Dendritic cell treated with granulocyte-macrophage colony-stimulating factor and Interleukin-4, amounts not matched to agents 40 ng/mL and 50 ng/mL, for 4 days (primary cell): ENCODE results near the gene CRAT.

Experiments
- H3K27ac Mint-ChIP-seq: one replicate; pipeline ENCODE4 v1.8.0; 2022; ENCODE audit warnings: mild to moderate bottlenecking, mixed read lengths
- H3K27me3 Mint-ChIP-seq: one replicate; pipeline ENCODE4 v1.8.0; 2022; ENCODE audit warnings: mild to moderate bottlenecking, mixed read lengths
- H3K36me3 Mint-ChIP-seq: one replicate; pipeline ENCODE4 v1.8.0; 2022; ENCODE audit warnings: low read depth, mixed read lengths
- H3K4me1 Mint-ChIP-seq: one replicate; pipeline ENCODE4 v1.8.0; 2022; ENCODE audit warnings: low read depth, mixed read lengths
- H3K4me3 Mint-ChIP-seq: one replicate; pipeline ENCODE4 v1.8.0; 2022; ENCODE audit warnings: mild to moderate bottlenecking, moderate library complexity, mixed read lengths
- H3K9me3 Mint-ChIP-seq: one replicate; pipeline ENCODE4 v1.8.0; 2022; ENCODE audit warnings: mixed read lengths
- intact Hi-C: fragments of 100-400 bp; cut with micrococcal nuclease; formaldehyde crosslinking; loops from one replicate; pipeline ENCODE4 v1.15.0; 2022

Gene CRAT

DNA sequence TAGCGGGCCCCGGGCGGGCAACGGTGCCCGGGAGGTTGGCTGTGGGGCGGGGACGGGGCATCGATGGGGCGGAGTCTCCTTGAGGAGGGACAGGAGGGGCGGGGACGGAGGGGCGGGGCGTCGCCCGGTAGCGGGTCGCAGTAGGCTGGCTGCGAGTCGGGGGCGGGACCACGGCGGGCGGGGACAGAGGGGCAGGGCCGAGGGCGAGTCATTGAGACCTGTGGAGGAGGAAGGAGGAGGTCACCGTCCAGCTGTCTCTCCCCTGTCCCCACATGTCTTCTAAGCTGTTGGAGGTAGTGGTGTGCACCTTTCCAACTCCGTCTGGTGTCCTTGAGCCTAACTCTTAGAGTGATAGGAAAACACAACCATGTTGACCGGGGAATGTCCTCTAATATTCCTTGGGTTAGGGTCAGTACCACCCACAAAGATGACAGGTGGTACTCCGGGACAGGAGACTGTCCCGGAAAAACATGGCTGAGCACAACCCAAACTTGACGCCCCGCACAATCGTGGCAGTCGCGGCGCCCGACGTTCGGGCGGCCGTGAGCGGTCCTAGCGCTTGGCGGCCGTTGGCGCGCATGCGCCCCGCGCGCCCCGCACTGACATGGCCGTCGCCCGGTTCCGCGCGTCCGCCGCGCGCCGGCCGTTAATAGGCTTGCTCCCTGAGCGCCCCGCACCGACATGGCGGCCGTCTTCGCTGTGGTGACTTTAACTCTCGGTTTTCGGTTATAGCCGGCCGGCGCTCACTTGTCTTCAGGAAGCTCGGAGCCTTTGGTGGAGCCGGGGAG, at the start of gene CRAT, which contains the start of gene PTPA:
Gene CRAT, minus strand, starts transcription at position 54 of the 788 bp plus-strand sequence. CDS start 284 bp downstream, outside the sequence.
Gene PTPA, plus strand, starts transcription at position 676 of the 788 bp plus-strand sequence. CDS start 186 bp downstream, outside the sequence.
- H3K4me1 Mint-ChIP-seq = peaks cover 61% of the 10 kb centered on the region
- H3K36me3 Mint-ChIP-seq = peaks cover 41% of the 10 kb centered on the region
- H3K4me3 Mint-ChIP-seq = peak within 1 kb of the TSS; percentile 92
- H3K9me3 Mint-ChIP-seq = no peaks in the 10 kb centered on the region
- intact Hi-C loops = no loop called here
- peak within 1 kb of the TSS; percentile 97 for H3K27ac Mint-ChIP-seq
- H3K27me3 Mint-ChIP-seq = peaks cover 5% of the 10 kb centered on the region

DNA sequence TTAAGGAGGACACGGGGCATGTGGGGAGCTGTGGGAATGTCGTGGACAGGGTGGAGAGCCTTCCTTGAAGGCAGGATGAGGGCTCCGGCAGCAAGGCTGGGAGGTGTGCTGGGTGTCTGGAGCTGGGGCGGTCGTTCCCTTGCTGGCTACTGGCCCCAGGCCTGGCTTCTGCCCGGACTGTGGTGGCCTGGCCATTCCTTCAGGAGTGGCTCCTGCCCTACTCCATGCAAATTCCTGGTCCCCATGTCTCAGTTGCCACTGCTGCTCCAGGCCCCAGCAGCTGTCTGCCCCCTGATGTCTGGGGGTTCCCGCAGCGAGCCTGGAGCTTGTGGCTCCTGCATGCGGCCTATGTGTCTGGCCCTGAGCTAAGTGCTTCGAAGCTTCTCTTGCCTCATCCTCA, 45.6 kb upstream of the CRAT start:
- no peaks in the 10 kb centered on the region for H3K27me3 Mint-ChIP-seq
- peaks cover 2% of the 10 kb centered on the region for H3K9me3 Mint-ChIP-seq
- H3K4me3 Mint-ChIP-seq = no peak overlapping the region
- H3K27ac Mint-ChIP-seq = no peak overlapping the region
- intact Hi-C loops = no loop called here
- peaks cover 67% of the 10 kb centered on the region for H3K36me3 Mint-ChIP-seq
- peaks cover 11% of the 10 kb centered on the region for H3K4me1 Mint-ChIP-seq

DNA sequence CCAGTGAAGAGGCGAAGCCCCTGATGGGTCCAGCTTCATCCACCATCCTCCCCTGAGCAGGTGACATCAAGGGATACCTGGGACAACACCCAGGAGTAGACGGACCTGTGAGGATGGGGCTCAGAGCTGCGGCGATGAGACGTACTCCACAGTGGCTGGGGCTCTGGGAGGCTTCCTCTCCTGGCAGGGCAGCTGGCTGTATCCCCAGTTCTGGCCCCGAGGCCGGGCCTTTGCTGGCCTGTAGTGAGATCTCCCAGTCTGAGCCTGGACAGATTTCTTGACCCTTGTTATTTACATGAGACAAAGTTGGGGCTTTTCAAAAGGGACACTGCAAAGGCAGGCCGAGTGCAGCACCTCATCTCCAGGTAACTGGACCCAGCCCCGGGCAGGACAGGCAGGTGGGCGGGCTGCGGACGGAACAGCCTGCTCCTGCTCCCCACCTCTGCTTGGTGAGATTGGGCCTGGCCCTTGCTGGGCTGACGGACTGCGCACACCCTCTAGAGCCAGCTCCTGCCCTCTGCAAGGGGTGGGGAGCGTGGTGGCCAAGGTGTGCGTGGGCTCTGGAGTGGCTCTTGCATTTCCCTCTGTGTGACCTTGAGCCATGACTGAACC, 44.4 kb upstream of the CRAT start:
- no peaks in the 10 kb centered on the region for H3K9me3 Mint-ChIP-seq
- no peak overlapping the region for H3K27ac Mint-ChIP-seq
- H3K4me3 Mint-ChIP-seq = no peak overlapping the region
- no peaks in the 10 kb centered on the region for H3K4me1 Mint-ChIP-seq
- peaks cover 73% of the 10 kb centered on the region for H3K36me3 Mint-ChIP-seq
- intact Hi-C loops = no loop called here
- H3K27me3 Mint-ChIP-seq = no peaks in the 10 kb centered on the region

DNA sequence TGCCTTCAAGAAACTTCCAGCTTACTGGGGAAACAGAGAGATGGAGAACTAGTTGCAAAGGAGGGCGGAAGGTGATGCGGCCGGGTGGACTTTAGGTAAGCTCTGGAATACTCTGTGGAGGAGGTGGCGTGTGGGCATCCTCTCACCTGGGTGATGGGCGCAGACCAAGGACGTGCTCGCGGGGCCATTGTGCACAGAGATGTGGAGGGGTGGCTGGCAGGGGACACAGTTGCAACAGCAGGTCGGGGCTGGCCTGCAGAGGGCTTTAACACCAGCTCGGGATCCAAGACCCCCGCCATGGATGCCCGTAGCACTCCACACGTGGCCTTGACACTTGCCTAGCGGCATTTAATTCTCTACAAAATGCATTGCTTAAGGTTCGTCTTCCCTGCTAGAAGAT, 40.9 kb upstream of the CRAT start:
- Mint-ChIP-seq H3K9me3 (no peaks in the 10 kb centered on the region), H3K27ac (no peak overlapping the region), H3K4me3 (no peak overlapping the region), H3K27me3 (no peaks in the 10 kb centered on the region), H3K36me3 (peaks cover 91% of the 10 kb centered on the region), H3K4me1 (peaks cover 12% of the 10 kb centered on the region)
- intact Hi-C loops = no loop called here

DNA sequence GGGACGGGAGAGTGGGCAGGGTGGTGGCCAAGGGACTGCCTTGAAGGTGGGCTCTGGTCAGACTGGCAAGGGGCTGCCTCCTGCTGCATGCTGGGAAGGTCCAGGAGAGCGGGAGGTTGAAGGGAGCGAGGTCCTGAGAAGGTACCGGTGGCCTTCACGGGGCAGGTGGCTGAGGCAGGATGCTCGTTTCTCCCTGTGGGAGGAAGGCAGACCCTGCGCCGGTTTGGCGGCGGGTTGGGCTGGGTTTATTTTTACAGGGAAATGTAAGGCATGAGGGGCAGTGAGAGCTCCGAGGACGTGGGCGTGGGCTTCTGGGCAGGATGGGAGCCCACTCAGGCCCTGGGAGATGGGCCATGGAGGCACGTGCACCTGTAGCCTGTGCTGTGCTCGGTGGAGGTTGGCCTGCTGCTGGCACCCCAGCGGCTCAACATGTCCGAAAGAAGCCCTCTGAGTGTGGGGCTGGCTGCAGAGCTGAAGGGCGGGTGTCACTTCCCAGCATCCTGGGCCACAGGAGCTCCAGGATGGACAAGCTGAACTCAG, 40.1 kb upstream of the CRAT start:
- H3K36me3 Mint-ChIP-seq = peaks cover 95% of the 10 kb centered on the region
- no peak overlapping the region for H3K27ac Mint-ChIP-seq
- H3K4me3 Mint-ChIP-seq = no peak overlapping the region
- no peaks in the 10 kb centered on the region for H3K27me3 Mint-ChIP-seq
- intact Hi-C loops = no loop called here
- no peaks in the 10 kb centered on the region for H3K9me3 Mint-ChIP-seq
- H3K4me1 Mint-ChIP-seq = peaks cover 13% of the 10 kb centered on the region

GRCh38 chr9:129150122-129150521, 39.5 kb upstream of the CRAT start:
- H3K9me3 Mint-ChIP-seq = no peaks in the 10 kb centered on the region
- peaks cover 13% of the 10 kb centered on the region for H3K4me1 Mint-ChIP-seq
- no peaks in the 10 kb centered on the region for H3K27me3 Mint-ChIP-seq

DNA sequence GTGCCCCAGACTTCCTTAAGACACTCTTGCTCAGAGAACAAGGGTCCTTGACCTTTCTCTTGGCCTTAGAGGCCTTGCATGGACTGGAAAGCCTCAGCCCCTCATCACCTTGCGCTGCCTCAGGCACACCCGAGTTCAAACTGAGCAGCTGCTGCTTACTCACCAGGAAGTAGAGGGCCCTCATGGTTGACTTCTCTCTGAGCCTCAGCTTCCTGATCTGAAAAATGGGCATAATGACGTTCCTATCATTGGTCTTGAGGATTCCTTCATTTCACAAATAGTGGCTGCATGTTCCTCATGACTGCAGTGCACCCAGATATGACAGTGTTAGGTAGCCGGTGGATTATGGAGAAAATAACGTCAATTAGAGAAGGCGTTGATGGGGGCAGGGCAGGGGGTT, 38.8 kb upstream of the CRAT start:
- Mint-ChIP-seq H3K9me3 (no peaks in the 10 kb centered on the region), H3K4me1 (peaks cover 13% of the 10 kb centered on the region), H3K4me3 (no peak overlapping the region), H3K27me3 (no peaks in the 10 kb centered on the region), H3K27ac (no peak overlapping the region), H3K36me3 (peaks cover 97% of the 10 kb centered on the region)
- intact Hi-C loops = no loop called here

More at GRCh38 chr9:129150122-129150521, 39.5 kb upstream of the CRAT start:
- intact Hi-C loops = no loop called here
- Mint-ChIP-seq H3K36me3 (peaks cover 95% of the 10 kb centered on the region), H3K4me3 (no peak overlapping the region), H3K27ac (no peak overlapping the region)

GRCh38 chr9:129148463-129149204, 38.0 kb upstream of the CRAT start:
- H3K27ac Mint-ChIP-seq = no peak overlapping the region
- H3K9me3 Mint-ChIP-seq = no peaks in the 10 kb centered on the region
- no peak overlapping the region for H3K4me3 Mint-ChIP-seq
- intact Hi-C loops = no loop called here
- peaks cover 97% of the 10 kb centered on the region for H3K36me3 Mint-ChIP-seq
- peaks cover 18% of the 10 kb centered on the region for H3K4me1 Mint-ChIP-seq
- no peaks in the 10 kb centered on the region for H3K27me3 Mint-ChIP-seq

DNA sequence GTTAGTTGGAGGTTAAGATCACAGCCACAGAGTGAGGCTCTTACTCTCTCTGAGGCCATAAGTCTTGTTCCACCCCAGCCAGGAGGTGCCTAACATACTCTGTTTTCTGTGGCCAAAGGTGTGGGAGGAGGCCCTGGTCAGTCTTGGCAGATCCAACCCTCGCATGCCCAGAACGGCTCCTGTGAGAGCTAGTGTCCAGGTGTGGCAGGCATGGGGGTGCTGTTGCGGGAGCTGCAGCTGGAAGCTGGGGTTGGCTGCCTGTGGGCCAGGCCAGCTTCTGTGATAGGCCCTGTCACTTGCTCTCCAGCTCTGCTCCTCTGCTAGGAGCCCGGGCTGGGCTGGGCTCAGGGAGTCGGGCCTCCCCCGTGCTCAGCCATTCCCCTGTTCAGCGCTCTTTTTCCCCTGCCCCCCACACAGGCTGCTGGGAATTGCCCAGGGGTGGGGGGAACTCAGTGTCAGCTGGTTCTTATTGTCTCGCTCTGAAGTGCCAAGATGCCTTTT, 35.9 kb upstream of the CRAT start:
- Mint-ChIP-seq H3K4me3 (no peak overlapping the region), H3K27ac (no peak overlapping the region), H3K9me3 (no peaks in the 10 kb centered on the region), H3K27me3 (no peaks in the 10 kb centered on the region), H3K36me3 (peaks cover 95% of the 10 kb centered on the region), H3K4me1 (peaks cover 40% of the 10 kb centered on the region)
- intact Hi-C loops = no loop called here

DNA sequence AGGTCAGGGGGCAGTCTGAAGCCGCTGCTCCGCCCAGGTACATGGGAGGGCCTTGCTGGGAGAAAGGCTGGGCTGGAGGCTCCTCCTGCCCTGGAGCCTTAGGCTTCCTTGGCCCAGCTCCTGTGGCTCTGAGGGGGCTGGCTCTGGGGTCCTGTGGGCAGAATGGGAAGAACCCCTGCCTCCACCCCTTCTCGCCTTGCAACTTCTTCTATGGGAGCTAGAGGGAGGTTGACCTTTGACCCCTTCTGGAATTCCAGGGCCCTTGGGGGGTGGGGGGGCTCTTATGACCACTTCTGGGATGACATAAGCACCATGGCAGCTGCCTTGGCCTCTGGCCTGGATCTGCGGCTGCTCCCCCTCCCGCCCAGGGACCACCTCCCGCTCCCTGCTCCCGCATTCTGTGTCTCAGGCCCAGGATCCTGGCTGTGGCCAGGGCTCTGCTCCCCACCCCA, 35.3 kb upstream of the CRAT start:
- H3K4me3 Mint-ChIP-seq = no peak overlapping the region
- H3K27ac Mint-ChIP-seq = no peak overlapping the region
- H3K36me3 Mint-ChIP-seq = peaks cover 89% of the 10 kb centered on the region
- intact Hi-C loops = no loop called here
- no peaks in the 10 kb centered on the region for H3K9me3 Mint-ChIP-seq
- H3K27me3 Mint-ChIP-seq = no peaks in the 10 kb centered on the region
- H3K4me1 Mint-ChIP-seq = peaks cover 46% of the 10 kb centered on the region

GRCh38 chr9:129145316-129145715, 34.7 kb upstream of the CRAT start:
- intact Hi-C loops = no loop called here
- H3K27me3 Mint-ChIP-seq = no peaks in the 10 kb centered on the region
- H3K4me3 Mint-ChIP-seq = no peak overlapping the region
- H3K27ac Mint-ChIP-seq = no peak overlapping the region
- no peaks in the 10 kb centered on the region for H3K9me3 Mint-ChIP-seq
- H3K36me3 Mint-ChIP-seq = peaks cover 84% of the 10 kb centered on the region
- peaks cover 52% of the 10 kb centered on the region for H3K4me1 Mint-ChIP-seq

DNA sequence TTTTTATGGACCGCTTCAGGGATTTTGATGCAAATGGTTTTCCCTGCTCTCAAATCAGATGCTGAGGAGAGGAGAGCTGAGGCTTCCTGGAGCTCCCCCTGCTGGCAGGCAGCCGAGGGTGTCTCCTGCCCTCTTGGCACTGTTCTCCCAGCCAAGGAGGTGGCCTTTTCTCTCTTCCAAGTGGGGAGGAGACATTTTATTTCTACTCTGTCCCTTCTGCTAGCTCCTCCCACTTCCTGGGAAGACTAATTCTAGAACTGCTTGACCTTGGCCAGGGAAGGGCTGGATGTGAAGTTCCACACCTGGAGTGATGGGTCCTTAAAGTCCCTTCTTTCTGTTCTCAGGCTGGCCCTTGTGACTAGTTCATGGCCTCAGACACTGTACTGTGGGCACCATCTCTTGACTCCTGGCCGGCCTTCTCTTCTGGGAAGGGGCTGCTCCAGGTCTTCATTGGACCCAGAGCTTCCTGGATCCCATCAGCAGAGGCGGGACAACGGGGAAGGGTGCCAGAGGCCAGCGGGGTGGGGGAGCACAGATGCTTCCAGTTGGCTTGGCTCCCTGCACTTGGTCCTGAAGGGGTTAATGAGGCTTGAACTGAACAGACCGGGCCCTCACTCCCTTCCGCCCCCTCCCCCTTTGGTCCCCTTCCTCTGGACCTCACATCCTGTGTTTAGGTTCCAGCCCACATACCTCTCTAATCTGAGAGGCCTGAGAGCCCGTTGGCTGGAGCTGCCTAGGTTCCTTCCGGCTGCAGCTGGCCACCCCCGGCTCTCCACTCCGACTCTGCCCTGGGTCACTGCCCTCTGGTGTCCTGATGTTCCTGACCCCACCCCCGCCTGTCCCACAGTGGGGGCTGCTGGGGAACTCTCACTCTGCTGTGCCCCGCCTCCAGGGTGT, 32.7 kb upstream of the CRAT start:
- no peak overlapping the region for H3K27ac Mint-ChIP-seq
- H3K4me1 Mint-ChIP-seq = peaks cover 68% of the 10 kb centered on the region
- H3K36me3 Mint-ChIP-seq = peaks cover 71% of the 10 kb centered on the region
- H3K9me3 Mint-ChIP-seq = no peaks in the 10 kb centered on the region
- H3K27me3 Mint-ChIP-seq = no peaks in the 10 kb centered on the region
- intact Hi-C loops = loop anchor here (5.0 kb wide), 1 partner anchor 34 kb away; the partner anchor contains the start of gene IER5L
- no peak overlapping the region for H3K4me3 Mint-ChIP-seq
